HEK293 (cell line): ENCODE data around the gene AGAP5.

Source experiments
- AEBP2 ChIP-seq: fragments of 450-650 bp; formaldehyde crosslinking; IDR thresholded peaks from 2 replicates; pipeline ENCODE4 v1.5.1; 2016; ENCODE audit warnings: missing biosample characterization, missing genetic modification characterization, borderline replicate concordance
- EGR2 ChIP-seq: fragments of 450-650 bp; formaldehyde crosslinking; IDR thresholded peaks from 2 replicates; pipeline ENCODE4 v1.5.1; 2016; ENCODE audit warnings: low read depth, missing biosample characterization, missing genetic modification characterization
- MYNN ChIP-seq: fragments of 450-650 bp; formaldehyde crosslinking; IDR thresholded peaks from 2 replicates; pipeline ENCODE4 v1.5.1; 2016; ENCODE audit warnings: missing biosample characterization, missing genetic modification characterization, borderline replicate concordance
- PRDM10 ChIP-seq: fragments of 450-650 bp; formaldehyde crosslinking; IDR thresholded peaks from 2 replicates; pipeline ENCODE4 v1.5.1; 2016; ENCODE audit warnings: missing biosample characterization, missing genetic modification characterization
- RBAK ChIP-seq: fragments of 450-650 bp; formaldehyde crosslinking; IDR thresholded peaks from 2 replicates; pipeline ENCODE4 v1.5.1; 2016; ENCODE audit warnings: missing biosample characterization, missing genetic modification characterization
- REST ChIP-seq: fragments of 450-650 bp; formaldehyde crosslinking; IDR thresholded peaks from 2 replicates; pipeline ENCODE4 v1.5.1; 2016; ENCODE audit warnings: missing biosample characterization, missing genetic modification characterization
- TCF7L2 ChIP-seq: IDR thresholded peaks from 2 replicates; pipeline ENCODE4 v1.6.1; 2011; ENCODE audit warnings: low read depth, mild to moderate bottlenecking, inconsistent platforms, low read length, moderate library complexity, borderline replicate concordance
- ZBTB20 ChIP-seq: fragments of 450-650 bp; formaldehyde crosslinking; IDR thresholded peaks from 2 replicates; pipeline ENCODE4 v1.5.1; 2016; ENCODE audit warnings: missing biosample characterization, missing genetic modification characterization
- ZBTB8A ChIP-seq: fragments of 450-650 bp; formaldehyde crosslinking; IDR thresholded peaks from 2 replicates; pipeline ENCODE4 v1.5.1; 2016; ENCODE audit warnings: missing biosample characterization, missing genetic modification characterization
- ZFHX2 ChIP-seq: fragments of 450-650 bp; formaldehyde crosslinking; conservative IDR thresholded peaks from 2 replicates; pipeline ENCODE4 v1.5.1; 2016; ENCODE audit warnings: missing biosample characterization, missing genetic modification characterization
- ZFP37 ChIP-seq: fragments of 450-650 bp; formaldehyde crosslinking; IDR thresholded peaks from 2 replicates; pipeline ENCODE4 v1.5.1; 2016; ENCODE audit warnings: missing biosample characterization, missing genetic modification characterization
- ZNF24 ChIP-seq: fragments of 450-650 bp; formaldehyde crosslinking; IDR thresholded peaks from 2 replicates; pipeline ENCODE4 v1.5.1; 2016; ENCODE audit warnings: missing biosample characterization, missing genetic modification characterization
- ZNF248 ChIP-seq: fragments of 450-650 bp; formaldehyde crosslinking; IDR thresholded peaks from 2 replicates; pipeline ENCODE4 v1.5.1; 2017; ENCODE audit warnings: missing biosample characterization, missing genetic modification characterization
- ZNF324 ChIP-seq: fragments of 450-650 bp; formaldehyde crosslinking; IDR thresholded peaks from 2 replicates; pipeline ENCODE4 v1.5.1; 2016; ENCODE audit warnings: missing biosample characterization, missing genetic modification characterization
- ZNF423 ChIP-seq: fragments of 450-650 bp; formaldehyde crosslinking; IDR thresholded peaks from 2 replicates; pipeline ENCODE4 v1.5.1; 2016; ENCODE audit warnings: missing biosample characterization, missing genetic modification characterization
- ZNF433 ChIP-seq: fragments of 450-650 bp; formaldehyde crosslinking; IDR thresholded peaks from 2 replicates; pipeline ENCODE4 v1.5.1; 2016; ENCODE audit warnings: missing biosample characterization, missing genetic modification characterization, low read depth
- ZNF48 ChIP-seq: fragments of 450-650 bp; formaldehyde crosslinking; IDR thresholded peaks from 2 replicates; pipeline ENCODE4 v1.5.1; 2016; ENCODE audit warnings: missing biosample characterization, missing genetic modification characterization
- ZNF561 ChIP-seq: fragments of 450-650 bp; IDR thresholded peaks from 2 replicates; pipeline ENCODE4 v1.5.1; 2018; ENCODE audit warnings: missing biosample characterization, missing genetic modification characterization, borderline replicate concordance
- ZNF580 ChIP-seq: fragments of 450-650 bp; formaldehyde crosslinking; IDR thresholded peaks from 2 replicates; pipeline ENCODE4 v1.5.1; 2016; ENCODE audit warnings: missing biosample characterization, missing genetic modification characterization
- ZNF621 ChIP-seq: fragments of 450-650 bp; formaldehyde crosslinking; IDR thresholded peaks from 2 replicates; pipeline ENCODE4 v1.5.1; 2017; ENCODE audit warnings: missing biosample characterization, missing genetic modification characterization
- ZNF626 ChIP-seq: fragments of 450-650 bp; sonication (Bioruptor Pico); formaldehyde crosslinking; IDR thresholded peaks from 2 replicates; pipeline ENCODE4 v1.5.1; 2018; ENCODE audit warnings: missing biosample characterization, missing genetic modification characterization, inconsistent platforms
- ZNF629 ChIP-seq: fragments of 450-650 bp; formaldehyde crosslinking; IDR thresholded peaks from 2 replicates; pipeline ENCODE4 v1.5.1; 2017; ENCODE audit warnings: missing biosample characterization, missing genetic modification characterization
- ZNF654 ChIP-seq: fragments of 450-650 bp; formaldehyde crosslinking; IDR thresholded peaks from 2 replicates; pipeline ENCODE4 v1.5.1; 2016; ENCODE audit warnings: low read depth, missing biosample characterization, missing genetic modification characterization
- ZNF692 ChIP-seq: fragments of 450-650 bp; formaldehyde crosslinking; IDR thresholded peaks from 2 replicates; pipeline ENCODE4 v1.5.1; 2016; ENCODE audit warnings: missing biosample characterization, missing genetic modification characterization
- ZNF785 ChIP-seq: fragments of 450-650 bp; formaldehyde crosslinking; IDR thresholded peaks from 2 replicates; pipeline ENCODE4 v1.5.1; 2016; ENCODE audit warnings: missing biosample characterization, missing genetic modification characterization
- ZNF792 ChIP-seq: fragments of 450-650 bp; formaldehyde crosslinking; IDR thresholded peaks from 2 replicates; pipeline ENCODE4 v1.5.1; 2016; ENCODE audit warnings: missing biosample characterization, missing genetic modification characterization
- ZNF837 ChIP-seq: fragments of 450-650 bp; formaldehyde crosslinking; IDR thresholded peaks from 2 replicates; pipeline ENCODE4 v1.5.1; 2016; ENCODE audit warnings: missing biosample characterization, missing genetic modification characterization
- ZSCAN23 ChIP-seq: fragments of 450-650 bp; formaldehyde crosslinking; IDR thresholded peaks from 2 replicates; pipeline ENCODE4 v1.5.1; 2016; ENCODE audit warnings: missing biosample characterization, missing genetic modification characterization
- TF ChIP-seq, protein P1 (sequence below): fragments of 450-650 bp; formaldehyde crosslinking; IDR thresholded peaks from 2 replicates; pipeline ENCODE4 v1.5.1; 2016; ENCODE audit warnings: missing biosample characterization, missing genetic modification characterization

The AGAP5 gene

DNA sequence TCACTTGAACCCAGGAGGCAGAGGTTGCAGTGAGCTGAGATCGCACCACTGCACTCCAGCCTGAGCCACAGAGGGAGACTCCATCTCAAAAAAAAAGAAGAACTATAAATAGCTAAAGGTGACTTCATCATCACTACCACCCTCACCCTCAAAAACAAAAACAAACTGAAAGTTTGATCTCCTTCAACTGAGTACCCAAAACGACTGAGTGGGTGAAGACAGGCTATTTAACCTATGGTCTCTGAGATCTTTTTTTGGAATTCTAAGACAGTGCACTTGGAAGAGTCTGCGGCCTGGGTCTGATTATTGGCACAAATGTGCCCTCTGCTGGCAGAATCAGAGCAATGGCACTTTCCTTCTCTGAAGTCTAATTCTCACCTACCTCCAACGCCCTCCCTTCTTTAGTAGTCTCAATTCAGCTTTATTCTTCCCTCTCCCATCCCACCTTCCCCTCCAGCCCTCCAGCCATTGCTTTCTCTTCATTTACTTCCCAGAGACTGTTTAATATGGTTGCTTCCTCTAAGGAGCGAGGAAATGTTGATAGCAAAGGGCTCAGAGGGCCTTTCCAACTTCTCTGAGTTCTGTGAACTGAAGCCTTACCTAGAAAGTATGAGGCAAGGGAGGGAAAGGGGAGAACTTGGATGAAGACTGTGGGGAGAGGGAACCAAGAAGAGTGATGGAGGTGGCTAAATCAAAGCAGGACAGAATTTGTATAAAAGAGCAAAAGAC lies 53.7 kb downstream of the AGAP5 start (continued):
- TF ChIP-seq ZNF433 (tag by site-specific recombination) (no peak), ZNF785 (no peak), ZFHX2 (tag by site-specific recombination) (peak; percentile 44; the same call in 1 of the 2 replicates), PRDM10 (tag by site-specific recombination) (peak; percentile 97), RBAK (no peak), ZNF792 (tag by site-specific recombination) (no peak), ZNF48 (no peak), REST (tag by site-specific recombination) (no peak), ZNF580 (tag by site-specific recombination) (no peak), EGR2 (tag by site-specific recombination) (no peak), ZNF654 (tag by site-specific recombination) (peak; percentile 99), AEBP2 (tag by site-specific recombination) (no peak), ZBTB20 (tag by site-specific recombination) (no peak), ZNF621 (tag by site-specific recombination) (no peak), ZNF629 (tag by site-specific recombination) (no peak), ZFP37 (tag by site-specific recombination) (no peak), ZNF324 (tag by site-specific recombination) (0 out of 2 replicates have a peak, but pooled peaks have one; percentile 38), ZNF561 (tag by site-specific recombination) (no peak), ZNF248 (tag by site-specific recombination) (no peak), ZNF24 (no peak), ZNF626 (tag by site-specific recombination) (no peak), ZNF423 (tag by site-specific recombination) (no peak), ZNF837 (tag by site-specific recombination) (no peak), MYNN (tag by site-specific recombination) (no peak), ZNF692 (0 out of 2 replicates have a peak, but pooled peaks have one; percentile 18), TCF7L2 (no peak), ZBTB8A (tag by site-specific recombination) (no peak), ZSCAN23 (tag by site-specific recombination) (no peak)
- TF ChIP-seq, protein P1, sequence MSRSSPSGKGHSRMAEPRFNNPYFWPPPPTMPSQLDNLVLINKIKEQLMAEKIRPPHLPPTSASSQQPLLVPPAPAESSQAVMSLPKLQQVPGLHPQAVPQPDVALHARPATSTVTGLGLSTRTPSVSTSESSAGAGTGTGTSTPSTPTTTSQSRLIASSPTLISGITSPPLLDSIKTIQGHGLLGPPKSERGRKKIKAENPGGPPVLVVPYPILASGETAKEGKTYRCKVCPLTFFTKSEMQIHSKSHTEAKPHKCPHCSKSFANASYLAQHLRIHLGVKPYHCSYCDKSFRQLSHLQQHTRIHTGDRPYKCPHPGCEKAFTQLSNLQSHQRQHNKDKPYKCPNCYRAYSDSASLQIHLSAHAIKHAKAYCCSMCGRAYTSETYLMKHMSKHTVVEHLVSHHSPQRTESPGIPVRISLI (tag by site-specific recombination) = peak; percentile 88
